HepG2 (cell line): ENCODE data around the gene C20orf204. TPM values are rescaled to one million over a fixed set of nuclear protein-coding genes. Genes with fewer than 3 reads are reported as not detected.

Source experiments
- BCL3 ChIP-seq: sonication (generic); formaldehyde crosslinking; IDR thresholded peaks from 2 replicates; pipeline ENCODE4 v1.5.1; 2020; ENCODE audit warnings: mild to moderate bottlenecking, missing genetic modification reagents, moderate library complexity
- CCAR2 ChIP-seq: fragments of 200-400 bp; formaldehyde crosslinking; optimal IDR thresholded peaks from 2 replicates; pipeline ENCODE3; 2018; ENCODE audit warnings: low read depth, mild to moderate bottlenecking, low read length, moderate library complexity
- ESRRA ChIP-seq: sonication (generic); formaldehyde crosslinking; IDR thresholded peaks from 2 replicates; pipeline ENCODE4 v1.5.1; 2020; ENCODE audit warnings: mild to moderate bottlenecking, low read depth, missing genetic modification reagents
- HBP1 ChIP-seq: IDR thresholded peaks from 2 replicates; pipeline ENCODE4 v1.6.1; 2016; ENCODE audit warnings: low read depth, control low read depth
- ISL2 ChIP-seq: sonication (generic); formaldehyde crosslinking; IDR thresholded peaks from 2 replicates; pipeline ENCODE4 v1.5.0; 2020; ENCODE audit warnings: missing genetic modification reagents
- PAWR ChIP-seq: sonication (generic); formaldehyde crosslinking; IDR thresholded peaks from 2 replicates; pipeline ENCODE4 v1.4.0; 2020; ENCODE audit warnings: missing genetic modification reagents, mild to moderate bottlenecking, borderline replicate concordance
- REPIN1 ChIP-seq: sonication (generic); formaldehyde crosslinking; IDR thresholded peaks from 2 replicates; pipeline ENCODE4 v1.8.0; 2022; ENCODE audit warnings: missing genetic modification reagents, low read depth, mild to moderate bottlenecking, borderline replicate concordance
- RFXANK ChIP-seq: IDR thresholded peaks from 2 replicates; pipeline ENCODE4 v1.6.1; 2016
- RNF2 ChIP-seq: fragments of 450-650 bp; conservative IDR thresholded peaks from 2 replicates; pipeline ENCODE4 v1.6.1; 2016; ENCODE audit warnings: low read depth
- SPEN ChIP-seq: sonication (generic); formaldehyde crosslinking; IDR thresholded peaks from 2 replicates; pipeline ENCODE4 v1.5.1; 2020; ENCODE audit warnings: low read depth, mild to moderate bottlenecking, missing genetic modification reagents
- STAT6 ChIP-seq: sonication (generic); formaldehyde crosslinking; IDR thresholded peaks from 2 replicates; pipeline ENCODE4 v1.4.0; 2020; ENCODE audit warnings: missing genetic modification reagents, mild to moderate bottlenecking, borderline replicate concordance
- TP53 ChIP-seq: sonication (generic); formaldehyde crosslinking; conservative IDR thresholded peaks from 2 replicates; pipeline ENCODE4 v1.4.0; 2020; ENCODE audit warnings: missing genetic modification reagents
- ZFP36 ChIP-seq: fragments of 150-350 bp; IDR thresholded peaks from 2 replicates; pipeline ENCODE4 v1.6.1; 2018; ENCODE audit warnings: borderline replicate concordance, low read length, low read depth; ENCODE audit not compliant: partially characterized antibody
- ZNF264 ChIP-seq: sonication (generic); formaldehyde crosslinking; IDR thresholded peaks from 2 replicates; pipeline ENCODE4 v1.4.0; 2020; ENCODE audit warnings: missing genetic modification reagents
- ZNF280D ChIP-seq: sonication (generic); formaldehyde crosslinking; IDR thresholded peaks from 2 replicates; pipeline ENCODE4 v1.5.1; 2020; ENCODE audit warnings: mild to moderate bottlenecking, missing genetic modification reagents
- ZNF704 ChIP-seq: sonication (generic); formaldehyde crosslinking; IDR thresholded peaks from 2 replicates; pipeline ENCODE4 v1.8.1; 2023; ENCODE audit warnings: mild to moderate bottlenecking, inconsistent platforms, moderate library complexity, missing genetic modification reagents, borderline replicate concordance
- ZNF839 ChIP-seq: sonication (generic); formaldehyde crosslinking; IDR thresholded peaks from 2 replicates; pipeline ENCODE4 v1.4.0; 2020; ENCODE audit warnings: missing genetic modification reagents, mild to moderate bottlenecking, borderline replicate concordance
- ZNF850 ChIP-seq: sonication (generic); formaldehyde crosslinking; conservative IDR thresholded peaks from 2 replicates; pipeline ENCODE4 v1.9.0; 2021; ENCODE audit warnings: mild to moderate bottlenecking, missing genetic modification reagents
- polyA plus RNA-seq, 8 experiments: library from polyadenylated mRNA; depleted of rRNA in 3 of 8; stranded (reverse) in 7 of 8; unstranded in 1 of 8; fragments of >200 nt; fragmentation: Illumina TruSeq in 4 of 8; extraction: Trizol in 4 of 8; gene quantifications; 2 replicates each; pipeline versions ENCODE4 v1.2.1 to v1.2.3, GENCODE V29; 2011 to 2016; ENCODE audit warnings: low read depth in 4 of 8, missing spikeins in 1 of 8, mixed read lengths in 1 of 8; ENCODE audit not compliant: insufficient read depth in 1 of 8
- total RNA-seq, 5 experiments: library from RNA; depleted of rRNA; stranded (reverse); fragments of >200 nt; fragmentation: Illumina TruSeq; extraction: Trizol; gene quantifications; 2 replicates each; pipeline ENCODE4 v1.2.3, GENCODE V29; 2016; ENCODE audit warnings: low read depth in 1 of 5

The C20orf204 gene
- total and polyA plus RNA-seq, 2 of the 13 experiments (the other 11 are each of a cell fraction or from before 2014, with no cell fraction given), result 22.1 to 80.0 TPM

- TF ChIP-seq HBP1 (CRISPR knock-in tag), result no peak
- TF ChIP-seq ZNF704 (CRISPR knock-in tag), result peak; percentile 67; the same call in 1 of the 2 replicates
- TF ChIP-seq ZNF280D (CRISPR knock-in tag), result no peak
- peak; percentile 69; the same call in 1 of the 2 replicates for TF ChIP-seq TP53 (CRISPR knock-in tag)
- TF ChIP-seq ESRRA, result peak; percentile 13
- peak; percentile 48; the same call in 1 of the 2 replicates for TF ChIP-seq SPEN (CRISPR knock-in tag)
- TF ChIP-seq ZNF850 (CRISPR knock-in tag), result no peak
- peak; percentile 72; the same call in 1 of the 2 replicates for TF ChIP-seq ISL2 (CRISPR knock-in tag)
- TF ChIP-seq PAWR (CRISPR knock-in tag), result no peak
- TF ChIP-seq BCL3 (CRISPR knock-in tag), result no peak; the same call in 1 of the 2 replicates
- TF ChIP-seq RNF2, result no peak
- peak; percentile 57; the same call in 1 of the 2 replicates for TF ChIP-seq STAT6 (CRISPR knock-in tag)
- TF ChIP-seq ZFP36, result no peak
- TF ChIP-seq ZNF839 (CRISPR knock-in tag), result peak; percentile 36; the same call in 1 of the 2 replicates
- TF ChIP-seq ZNF264 (CRISPR knock-in tag), result peak; percentile 70; the same call in 1 of the 2 replicates
- peak; percentile 94 for TF ChIP-seq REPIN1
- TF ChIP-seq RFXANK (CRISPR knock-in tag), result 0 out of 2 replicates have a peak, but pooled peaks have one; percentile 69
- no peak for TF ChIP-seq CCAR2
Observed at GRCh38 chr20:64050261-64051032, 14.5 kb downstream of the C20orf204 start (continued).
